K562 (cell line): ENCODE measurements around the gene EPN2. TPM values are rescaled to one million over a fixed set of nuclear protein-coding genes. Genes with fewer than 3 reads are reported as not detected.

Source experiments
- C11orf30 ChIP-seq: fragments of 450-650 bp; IDR thresholded peaks from 2 replicates; pipeline ENCODE4 v1.6.1; 2016; ENCODE audit warnings: low read depth, mild to moderate bottlenecking
- CC2D1A ChIP-seq: fragments of 450-650 bp; IDR thresholded peaks from 2 replicates; pipeline ENCODE4 v1.6.1; 2017; ENCODE audit warnings: mild to moderate bottlenecking
- FOXJ2 ChIP-seq: fragments of 200-800 bp; sonication (Bioruptor generic); IDR thresholded peaks from 2 replicates; pipeline ENCODE4 v1.6.1; 2016; ENCODE audit warnings: missing genetic modification characterization, missing compliant biosample characterization
- FOXK2 ChIP-seq, 2 experiments: fragments of 450-650 bp; IDR thresholded peaks in 1 of 2; conservative IDR thresholded peaks in 1 of 2; 2 replicates each; pipeline ENCODE4 v1.6.1; 2016; ENCODE audit warnings: low read depth in 2 of 2, mild to moderate bottlenecking in 1 of 2
- HEY1 ChIP-seq: fragments of 250-450 bp; sonication (Bioruptor Pico); IDR thresholded peaks from 2 replicates; pipeline ENCODE4 v1.5.0; 2020; ENCODE audit warnings: mild to moderate bottlenecking, moderate library complexity, borderline replicate concordance
- KLF6 ChIP-seq: fragments of 250-450 bp; sonication (Bioruptor Pico); IDR thresholded peaks from 2 replicates; pipeline ENCODE4 v1.4.0; 2020; ENCODE audit warnings: mild to moderate bottlenecking, moderate library complexity, borderline replicate concordance
- NONO ChIP-seq, 2 experiments: fragments of 200-400 bp in 1 of 2; fragments of 450-650 bp in 1 of 2; formaldehyde crosslinking in 1 of 2; IDR thresholded peaks; 2 replicates each; pipeline ENCODE4 v1.6.1; 2017; ENCODE audit warnings: low read depth in 2 of 2, mild to moderate bottlenecking in 2 of 2, moderate library complexity in 2 of 2, low read length in 1 of 2
- PML ChIP-seq: IDR thresholded peaks from 2 replicates; pipeline ENCODE4 v1.6.1; 2012; ENCODE audit warnings: low read length, inconsistent platforms
- SMAD4 ChIP-seq: fragments of 250-450 bp; sonication (Bioruptor Pico); conservative IDR thresholded peaks from 2 replicates; pipeline ENCODE4 v1.8.0; 2021; ENCODE audit warnings: inconsistent platforms, mild to moderate bottlenecking, moderate library complexity
- TAF9B ChIP-seq: fragments of 450-650 bp; IDR thresholded peaks from 2 replicates; pipeline ENCODE4 v1.6.1; 2018; ENCODE audit warnings: mild to moderate bottlenecking; ENCODE audit not compliant: partially characterized antibody
- TAL1 ChIP-seq: fragments of 450-650 bp; IDR thresholded peaks from 2 replicates; pipeline ENCODE4 v1.6.1; 2016; ENCODE audit warnings: mild to moderate bottlenecking
- TEAD2 ChIP-seq: fragments of 450-650 bp; IDR thresholded peaks from 2 replicates; pipeline ENCODE4 v1.6.1; 2016; ENCODE audit warnings: missing genetic modification characterization, control low read depth, missing compliant biosample characterization
- TEAD4 ChIP-seq, 2 experiments: sonication (generic) in 1 of 2; formaldehyde crosslinking in 1 of 2; IDR thresholded peaks; 2 replicates each; pipeline versions ENCODE4 v1.6.1 to v1.8.0; 2012 to 2022; ENCODE audit warnings: borderline replicate concordance in 1 of 2, inconsistent platforms in 1 of 2, low read length in 1 of 2, mild to moderate bottlenecking in 1 of 2, missing genetic modification reagents in 1 of 2
- ZNF717 ChIP-seq: fragments of 250-450 bp; sonication (Bioruptor Pico); IDR thresholded peaks from 2 replicates; pipeline ENCODE4 v1.5.0; 2021
- polyA plus RNA-seq, 8 experiments: library from polyadenylated mRNA; depleted of rRNA in 4 of 8; stranded (reverse) in 5 of 8; unstranded in 3 of 8; fragments of >200 nt; fragmentation: Nextera tagmentation in 2 of 8; fragmentation: Illumina TruSeq in 1 of 8; extraction: Ambion mirVana in 2 of 8; extraction: Trizol in 1 of 8; gene quantifications; 2 replicates each; pipeline versions ENCODE4 v1.2.1 to v1.2.3, GENCODE V29; 2011 to 2014; ENCODE audit warnings: inconsistent platforms in 1 of 8, missing spikeins in 1 of 8
- total RNA-seq, 7 experiments: library from RNA; depleted of rRNA in 6 of 7; stranded (reverse); fragments of >200 nt in 6 of 7; fragmentation: Illumina TruSeq in 2 of 7; extraction: Trizol in 2 of 7; gene quantifications; 2 replicates each; pipeline versions ENCODE4 v1.2.1 to v1.2.3, GENCODE V29; 2011 to 2021; ENCODE audit warnings: low replicate concordance in 1 of 7
- TF ChIP-seq, protein P1 (sequence below): fragments of 450-650 bp; formaldehyde crosslinking; conservative IDR thresholded peaks from 2 replicates; pipeline ENCODE4 v1.4.0; 2022; ENCODE audit warnings: mild to moderate bottlenecking, missing genetic modification characterization
- TF ChIP-seq, protein P2 (sequence below): fragments of 450-650 bp; IDR thresholded peaks from 2 replicates; pipeline ENCODE4 v1.6.1; 2016; ENCODE audit warnings: borderline replicate concordance
- TF ChIP-seq, protein P3 (sequence below): sonication (generic); formaldehyde crosslinking; IDR thresholded peaks from 2 replicates; pipeline ENCODE4 v1.8.0; 2022; ENCODE audit warnings: missing genetic modification reagents, mild to moderate bottlenecking, moderate library complexity, borderline replicate concordance
- TF ChIP-seq, protein P4 (sequence below): fragments of 250-450 bp; sonication (Bioruptor Pico); IDR thresholded peaks from 2 replicates; pipeline ENCODE4 v1.5.1; 2021; ENCODE audit warnings: mild to moderate bottlenecking
- TF ChIP-seq, protein P5 (sequence below): IDR thresholded peaks from 2 replicates; pipeline ENCODE4 v1.6.1; 2012; ENCODE audit warnings: low read depth, low read length, improper control_type of control experiment, borderline replicate concordance

Gene EPN2
- total and polyA plus RNA-seq, 9 of the 15 experiments (the other 6 are each of a cell fraction or from before 2014, with no cell fraction given): 1.0 to 12.9 (median 8.9) TPM

DNA sequence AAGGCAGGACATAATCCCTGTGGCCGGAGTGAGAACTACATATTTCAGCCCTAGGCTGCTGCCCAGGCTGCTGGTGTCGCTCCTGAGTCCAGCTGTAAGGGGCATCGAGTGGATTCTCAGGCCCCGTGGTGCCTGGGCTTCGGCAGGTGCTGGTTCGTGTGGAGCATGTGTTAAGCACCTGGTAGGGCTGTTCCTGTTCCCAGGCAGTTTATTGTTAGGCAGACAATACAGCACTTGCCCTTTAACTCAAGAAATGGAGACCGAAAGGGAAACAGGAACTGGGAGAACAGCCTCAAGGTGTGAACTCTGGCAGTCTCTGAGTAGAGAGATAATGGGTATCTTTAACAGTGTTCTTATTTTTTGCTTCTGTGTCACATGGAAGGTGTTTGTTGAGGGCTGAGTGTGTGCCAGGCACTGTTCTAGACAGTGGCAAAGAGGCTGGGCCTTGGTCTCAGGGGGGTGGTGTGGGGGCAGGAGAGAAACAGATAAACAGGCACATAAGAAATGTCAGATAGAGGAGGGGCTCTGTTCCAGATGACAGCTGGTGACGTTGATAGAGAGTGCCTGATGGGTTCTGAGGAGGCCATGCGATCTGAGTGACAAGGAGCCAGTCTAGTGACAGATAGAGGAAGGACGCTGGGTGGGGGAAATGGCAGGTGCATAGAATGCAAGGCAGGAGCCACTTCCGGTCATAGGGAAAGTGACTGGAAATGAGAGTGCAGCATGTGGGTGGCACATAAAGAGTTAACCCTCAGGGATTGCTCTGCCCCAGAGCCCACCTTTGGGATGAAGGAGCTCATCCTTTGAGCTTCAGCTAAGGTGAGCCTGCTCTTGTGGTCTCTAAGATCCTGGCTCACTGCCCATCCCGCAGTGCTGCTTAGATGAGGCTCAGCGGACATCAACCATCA, 33.8 kb downstream of the EPN2 start (continued):
- TF ChIP-seq SMAD4 (CRISPR knock-in tag): 0 out of 2 replicates have a peak, but pooled peaks have one; percentile 33
- TF ChIP-seq TAL1: peak; percentile 89
- TF ChIP-seq, protein P1, sequence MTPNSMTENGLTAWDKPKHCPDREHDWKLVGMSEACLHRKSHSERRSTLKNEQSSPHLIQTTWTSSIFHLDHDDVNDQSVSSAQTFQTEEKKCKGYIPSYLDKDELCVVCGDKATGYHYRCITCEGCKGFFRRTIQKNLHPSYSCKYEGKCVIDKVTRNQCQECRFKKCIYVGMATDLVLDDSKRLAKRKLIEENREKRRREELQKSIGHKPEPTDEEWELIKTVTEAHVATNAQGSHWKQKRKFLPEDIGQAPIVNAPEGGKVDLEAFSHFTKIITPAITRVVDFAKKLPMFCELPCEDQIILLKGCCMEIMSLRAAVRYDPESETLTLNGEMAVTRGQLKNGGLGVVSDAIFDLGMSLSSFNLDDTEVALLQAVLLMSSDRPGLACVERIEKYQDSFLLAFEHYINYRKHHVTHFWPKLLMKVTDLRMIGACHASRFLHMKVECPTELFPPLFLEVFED (CRISPR knock-in tag): no peak
- peak; percentile 61; the same call in 1 of the 2 replicates for TF ChIP-seq CC2D1A
- TF ChIP-seq, protein P2, sequence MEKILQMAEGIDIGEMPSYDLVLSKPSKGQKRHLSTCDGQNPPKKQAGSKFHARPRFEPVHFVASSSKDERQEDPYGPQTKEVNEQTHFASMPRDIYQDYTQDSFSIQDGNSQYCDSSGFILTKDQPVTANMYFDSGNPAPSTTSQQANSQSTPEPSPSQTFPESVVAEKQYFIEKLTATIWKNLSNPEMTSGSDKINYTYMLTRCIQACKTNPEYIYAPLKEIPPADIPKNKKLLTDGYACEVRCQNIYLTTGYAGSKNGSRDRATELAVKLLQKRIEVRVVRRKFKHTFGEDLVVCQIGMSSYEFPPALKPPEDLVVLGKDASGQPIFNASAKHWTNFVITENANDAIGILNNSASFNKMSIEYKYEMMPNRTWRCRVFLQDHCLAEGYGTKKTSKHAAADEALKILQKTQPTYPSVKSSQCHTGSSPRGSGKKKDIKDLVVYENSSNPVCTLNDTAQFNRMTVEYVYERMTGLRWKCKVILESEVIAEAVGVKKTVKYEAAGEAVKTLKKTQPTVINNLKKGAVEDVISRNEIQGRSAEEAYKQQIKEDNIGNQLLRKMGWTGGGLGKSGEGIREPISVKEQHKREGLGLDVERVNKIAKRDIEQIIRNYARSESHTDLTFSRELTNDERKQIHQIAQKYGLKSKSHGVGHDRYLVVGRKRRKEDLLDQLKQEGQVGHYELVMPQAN: no peak
- TF ChIP-seq, protein P3, sequence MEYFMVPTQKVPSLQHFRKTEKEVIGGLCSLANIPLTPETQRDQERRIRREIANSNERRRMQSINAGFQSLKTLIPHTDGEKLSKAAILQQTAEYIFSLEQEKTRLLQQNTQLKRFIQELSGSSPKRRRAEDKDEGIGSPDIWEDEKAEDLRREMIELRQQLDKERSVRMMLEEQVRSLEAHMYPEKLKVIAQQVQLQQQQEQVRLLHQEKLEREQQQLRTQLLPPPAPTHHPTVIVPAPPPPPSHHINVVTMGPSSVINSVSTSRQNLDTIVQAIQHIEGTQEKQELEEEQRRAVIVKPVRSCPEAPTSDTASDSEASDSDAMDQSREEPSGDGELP (CRISPR knock-in tag): 0 out of 2 replicates have a peak, but pooled peaks have one; percentile 20
- TF ChIP-seq KLF6 (CRISPR knock-in tag): no peak
- TF ChIP-seq PML: 0 out of 2 replicates have a peak, but pooled peaks have one; percentile 22
- TF ChIP-seq FOXK2 (conservative IDR thresholded peaks at IDR 0.05 in 1 of 2, IDR thresholded peaks at IDR 0.05 in 1 of 2; ENCODE audit: low read depth in 2 of 2): 0 out of 4 replicates have a peak, but pooled peaks have one; percentile 27 to 37
- no peak for TF ChIP-seq C11orf30
- no peak for TF ChIP-seq ZNF717 (CRISPR knock-in tag)
- TF ChIP-seq HEY1 (CRISPR knock-in tag): no peak
- TF ChIP-seq, protein P4, sequence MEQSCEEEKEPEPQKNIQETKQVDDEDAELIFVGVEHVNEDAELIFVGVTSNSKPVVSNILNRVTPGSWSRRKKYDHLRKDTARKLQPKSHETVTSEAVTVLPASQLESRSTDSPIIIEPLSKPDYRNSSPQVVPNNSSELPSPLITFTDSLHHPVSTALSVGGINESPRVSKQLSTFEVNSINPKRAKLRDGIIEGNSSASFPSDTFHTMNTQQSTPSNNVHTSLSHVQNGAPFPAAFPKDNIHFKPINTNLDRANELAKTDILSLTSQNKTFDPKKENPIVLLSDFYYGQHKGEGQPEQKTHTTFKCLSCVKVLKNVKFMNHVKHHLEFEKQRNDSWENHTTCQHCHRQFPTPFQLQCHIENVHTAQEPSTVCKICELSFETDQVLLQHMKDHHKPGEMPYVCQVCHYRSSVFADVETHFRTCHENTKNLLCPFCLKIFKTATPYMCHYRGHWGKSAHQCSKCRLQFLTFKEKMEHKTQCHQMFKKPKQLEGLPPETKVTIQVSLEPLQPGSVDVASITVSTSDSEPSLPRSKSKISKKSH (CRISPR knock-in tag): no peak
- no peak for TF ChIP-seq TAF9B
- TF ChIP-seq, protein P5, sequence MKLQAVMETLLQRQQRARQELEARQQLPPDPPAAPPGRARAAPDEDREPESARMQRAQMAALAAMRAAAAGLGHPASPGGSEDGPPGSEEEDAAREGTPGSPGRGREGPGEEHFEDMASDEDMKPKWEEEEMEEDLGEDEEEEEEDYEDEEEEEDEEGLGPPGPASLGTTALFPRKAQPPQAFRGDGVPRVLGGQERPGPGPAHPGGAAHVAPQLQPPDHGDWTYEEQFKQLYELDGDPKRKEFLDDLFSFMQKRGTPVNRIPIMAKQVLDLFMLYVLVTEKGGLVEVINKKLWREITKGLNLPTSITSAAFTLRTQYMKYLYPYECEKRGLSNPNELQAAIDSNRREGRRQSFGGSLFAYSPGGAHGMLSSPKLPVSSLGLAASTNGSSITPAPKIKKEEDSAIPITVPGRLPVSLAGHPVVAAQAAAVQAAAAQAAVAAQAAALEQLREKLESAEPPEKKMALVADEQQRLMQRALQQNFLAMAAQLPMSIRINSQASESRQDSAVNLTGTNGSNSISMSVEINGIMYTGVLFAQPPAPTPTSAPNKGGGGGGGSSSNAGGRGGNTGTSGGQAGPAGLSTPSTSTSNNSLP: no peak
- TF ChIP-seq TEAD4 (IDR thresholded peaks at IDR 0.05; ENCODE audit: low read length): peak; percentile 85
- TF ChIP-seq TEAD4 (CRISPR knock-in tag; IDR thresholded peaks at IDR 0.05; ENCODE audit: borderline replicate concordance): no peak
- no peak for TF ChIP-seq NONO (IDR thresholded peaks at IDR 0.05; ENCODE audit: low read depth in 2 of 2, low read length in 1 of 2)
- no peak for TF ChIP-seq FOXJ2 (tag)
- no peak for TF ChIP-seq TEAD2 (tag)
